ENCODE data around the gene HOMEZ.

- no peak for TF ChIP-seq SUZ12 (IDR thresholded peaks at IDR 0.05)
- no peak for TF ChIP-seq BHLHE40 (IDR thresholded peaks at IDR 0.05; ENCODE audit: borderline replicate concordance)
- no peak for TF ChIP-seq SP1 (IDR thresholded peaks at IDR 0.05)
- no peak for TF ChIP-seq ELF4 (IDR thresholded peaks at IDR 0.05)
- TF ChIP-seq PKNOX1 (IDR thresholded peaks at IDR 0.05), result no peak
- no peak for TF ChIP-seq HDGF (IDR thresholded peaks at IDR 0.05; ENCODE audit: borderline replicate concordance)
- no peak for TF ChIP-seq FOXM1 (IDR thresholded peaks at IDR 0.05; ENCODE audit: borderline replicate concordance)
- no peak for TF ChIP-seq LEF1 (IDR thresholded peaks at IDR 0.05; ENCODE audit: borderline replicate concordance)
- no peak for TF ChIP-seq TARDBP (IDR thresholded peaks at IDR 0.05)
- TF ChIP-seq CTBP1 (IDR thresholded peaks at IDR 0.05; ENCODE audit: borderline replicate concordance), result no peak
- TF ChIP-seq FOXK2 (IDR thresholded peaks at IDR 0.05), result no peak
- TF ChIP-seq ARNT (IDR thresholded peaks at IDR 0.05), result no peak
Observed at GRCh38 chr14:23307687-23308644, 22.0 kb upstream of the HOMEZ start.
